GM12873 (cell line): ENCODE data around the gene NTN5.

Experiments used
- TF ChIP-seq, protein P1 (sequence below): IDR thresholded peaks from 2 replicates; pipeline ENCODE4 v1.5.1; 2012; ENCODE audit warnings: low read depth, mild to moderate bottlenecking, moderate library complexity, low read length, control low read depth; ENCODE audit not compliant: insufficient read depth; ENCODE audit errors: missing control alignments

The NTN5 gene

GRCh38 chr19:48676887-48677286, 4.1 kb upstream of the NTN5 start:
- TF ChIP-seq, protein P1, sequence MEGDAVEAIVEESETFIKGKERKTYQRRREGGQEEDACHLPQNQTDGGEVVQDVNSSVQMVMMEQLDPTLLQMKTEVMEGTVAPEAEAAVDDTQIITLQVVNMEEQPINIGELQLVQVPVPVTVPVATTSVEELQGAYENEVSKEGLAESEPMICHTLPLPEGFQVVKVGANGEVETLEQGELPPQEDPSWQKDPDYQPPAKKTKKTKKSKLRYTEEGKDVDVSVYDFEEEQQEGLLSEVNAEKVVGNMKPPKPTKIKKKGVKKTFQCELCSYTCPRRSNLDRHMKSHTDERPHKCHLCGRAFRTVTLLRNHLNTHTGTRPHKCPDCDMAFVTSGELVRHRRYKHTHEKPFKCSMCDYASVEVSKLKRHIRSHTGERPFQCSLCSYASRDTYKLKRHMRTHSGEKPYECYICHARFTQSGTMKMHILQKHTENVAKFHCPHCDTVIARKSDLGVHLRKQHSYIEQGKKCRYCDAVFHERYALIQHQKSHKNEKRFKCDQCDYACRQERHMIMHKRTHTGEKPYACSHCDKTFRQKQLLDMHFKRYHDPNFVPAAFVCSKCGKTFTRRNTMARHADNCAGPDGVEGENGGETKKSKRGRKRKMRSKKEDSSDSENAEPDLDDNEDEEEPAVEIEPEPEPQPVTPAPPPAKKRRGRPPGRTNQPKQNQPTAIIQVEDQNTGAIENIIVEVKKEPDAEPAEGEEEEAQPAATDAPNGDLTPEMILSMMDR = no peak

- TF ChIP-seq, protein P1 = no peak
Measured at GRCh38 chr19:48676487-48676886, 3.7 kb upstream of the NTN5 start.

- TF ChIP-seq, protein P1 = peak; percentile 88
Measured at GRCh38 chr19:48674921-48675824, 2.4 kb upstream of the NTN5 start.

GRCh38 chr19:48674216-48674809, 1.5 kb upstream of the NTN5 start:
- TF ChIP-seq, protein P1 = no peak

GRCh38 chr19:48673436-48674100, 751 bp upstream of the NTN5 start:
- TF ChIP-seq, protein P1 = no peak

GRCh38 chr19:48671446-48671995, 1.3 kb downstream of the NTN5 start:
- TF ChIP-seq, protein P1 = no peak
